ENCODE data around the gene DGKQ. TPM values are rescaled to one million over a fixed set of nuclear protein-coding genes. Genes with fewer than 3 reads are reported as not detected.

DGKQ gene
- total and polyA plus RNA-seq, 2 of the 13 experiments (the other 11 are each of a cell fraction or from before 2014, with no cell fraction given), result 4.5 to 7.2 TPM

DNA sequence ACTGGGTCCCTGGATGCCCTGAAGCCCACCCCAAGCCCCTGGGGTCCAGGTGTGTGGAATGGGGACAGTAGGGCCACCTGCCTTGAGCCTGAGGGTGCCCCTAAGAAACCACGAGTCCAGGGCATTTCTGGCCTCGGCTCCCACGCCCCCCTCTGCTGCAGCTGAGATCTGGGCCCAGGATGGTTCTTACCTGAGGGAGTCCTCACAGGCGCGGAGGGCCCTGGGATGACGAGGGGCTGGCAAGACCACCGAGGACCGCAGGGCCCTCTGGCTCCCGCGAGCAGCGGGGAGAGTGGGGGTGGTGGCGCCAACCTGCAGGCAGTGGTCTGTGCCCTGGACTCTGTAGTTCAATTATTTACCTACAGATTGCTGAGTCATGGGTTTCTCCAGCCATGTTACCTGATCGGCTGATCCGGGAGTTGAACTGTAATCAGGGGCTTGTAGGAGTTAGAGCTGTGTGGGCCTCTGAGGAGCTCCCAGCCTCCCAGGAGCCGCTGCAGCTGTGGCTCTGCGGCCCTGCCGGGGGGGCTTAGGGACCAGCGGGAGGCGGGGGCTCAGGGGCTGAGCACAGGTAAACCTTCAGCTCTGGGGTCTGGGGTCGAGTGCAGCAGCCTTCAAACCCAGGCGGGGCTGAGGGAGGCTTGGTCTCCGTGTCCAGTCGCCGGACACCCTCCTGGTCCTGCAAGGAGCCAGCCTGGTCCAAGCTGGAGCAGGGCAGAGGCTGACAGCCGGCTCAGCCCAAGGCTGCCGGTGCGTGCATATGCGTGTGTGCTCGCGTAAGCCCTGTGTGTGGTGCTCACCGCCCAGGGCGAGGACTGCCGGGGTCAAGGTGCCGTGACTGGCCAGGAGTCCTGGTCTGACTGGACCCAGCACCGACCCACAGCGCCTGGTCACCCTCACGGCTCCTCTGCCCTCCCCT is 20.0 kb upstream of the DGKQ start, which contains the start of gene SLC26A1 (continued):
- TF ChIP-seq ZNF788 (CRISPR knock-in tag; IDR thresholded peaks at IDR 0.05; ENCODE audit: borderline replicate concordance) (peak; percentile 73), BORCS8-MEF2B (CRISPR knock-in tag; IDR thresholded peaks at IDR 0.05) (no peak; the same call in 1 of the 2 replicates), ZNF616 (CRISPR knock-in tag; IDR thresholded peaks at IDR 0.05; ENCODE audit: low read depth) (peak; percentile 39; the same call in 1 of the 2 replicates), NR2F2 (IDR thresholded peaks at IDR 0.05; ENCODE audit: borderline replicate concordance, low read depth) (no peak), SIX1 (CRISPR knock-in tag; IDR thresholded peaks at IDR 0.05; ENCODE audit: borderline replicate concordance) (peak; percentile 80; the same call in 1 of the 2 replicates), ZNF567 (CRISPR knock-in tag; IDR thresholded peaks at IDR 0.05; ENCODE audit: borderline replicate concordance) (no peak), MATR3 (CRISPR knock-in tag; IDR thresholded peaks at IDR 0.05) (no peak), ZSCAN29 (CRISPR knock-in tag; conservative IDR thresholded peaks at IDR 0.05) (no peak; the same call in 1 of the 2 replicates), ZNF605 (CRISPR knock-in tag; IDR thresholded peaks at IDR 0.05) (no peak), CBX1 (IDR thresholded peaks at IDR 0.05; ENCODE audit: low read depth) (peak; percentile 48), YEATS4 (CRISPR knock-in tag; IDR thresholded peaks at IDR 0.05; ENCODE audit: borderline replicate concordance) (peak; percentile 52)
- TF ChIP-seq, protein P1, sequence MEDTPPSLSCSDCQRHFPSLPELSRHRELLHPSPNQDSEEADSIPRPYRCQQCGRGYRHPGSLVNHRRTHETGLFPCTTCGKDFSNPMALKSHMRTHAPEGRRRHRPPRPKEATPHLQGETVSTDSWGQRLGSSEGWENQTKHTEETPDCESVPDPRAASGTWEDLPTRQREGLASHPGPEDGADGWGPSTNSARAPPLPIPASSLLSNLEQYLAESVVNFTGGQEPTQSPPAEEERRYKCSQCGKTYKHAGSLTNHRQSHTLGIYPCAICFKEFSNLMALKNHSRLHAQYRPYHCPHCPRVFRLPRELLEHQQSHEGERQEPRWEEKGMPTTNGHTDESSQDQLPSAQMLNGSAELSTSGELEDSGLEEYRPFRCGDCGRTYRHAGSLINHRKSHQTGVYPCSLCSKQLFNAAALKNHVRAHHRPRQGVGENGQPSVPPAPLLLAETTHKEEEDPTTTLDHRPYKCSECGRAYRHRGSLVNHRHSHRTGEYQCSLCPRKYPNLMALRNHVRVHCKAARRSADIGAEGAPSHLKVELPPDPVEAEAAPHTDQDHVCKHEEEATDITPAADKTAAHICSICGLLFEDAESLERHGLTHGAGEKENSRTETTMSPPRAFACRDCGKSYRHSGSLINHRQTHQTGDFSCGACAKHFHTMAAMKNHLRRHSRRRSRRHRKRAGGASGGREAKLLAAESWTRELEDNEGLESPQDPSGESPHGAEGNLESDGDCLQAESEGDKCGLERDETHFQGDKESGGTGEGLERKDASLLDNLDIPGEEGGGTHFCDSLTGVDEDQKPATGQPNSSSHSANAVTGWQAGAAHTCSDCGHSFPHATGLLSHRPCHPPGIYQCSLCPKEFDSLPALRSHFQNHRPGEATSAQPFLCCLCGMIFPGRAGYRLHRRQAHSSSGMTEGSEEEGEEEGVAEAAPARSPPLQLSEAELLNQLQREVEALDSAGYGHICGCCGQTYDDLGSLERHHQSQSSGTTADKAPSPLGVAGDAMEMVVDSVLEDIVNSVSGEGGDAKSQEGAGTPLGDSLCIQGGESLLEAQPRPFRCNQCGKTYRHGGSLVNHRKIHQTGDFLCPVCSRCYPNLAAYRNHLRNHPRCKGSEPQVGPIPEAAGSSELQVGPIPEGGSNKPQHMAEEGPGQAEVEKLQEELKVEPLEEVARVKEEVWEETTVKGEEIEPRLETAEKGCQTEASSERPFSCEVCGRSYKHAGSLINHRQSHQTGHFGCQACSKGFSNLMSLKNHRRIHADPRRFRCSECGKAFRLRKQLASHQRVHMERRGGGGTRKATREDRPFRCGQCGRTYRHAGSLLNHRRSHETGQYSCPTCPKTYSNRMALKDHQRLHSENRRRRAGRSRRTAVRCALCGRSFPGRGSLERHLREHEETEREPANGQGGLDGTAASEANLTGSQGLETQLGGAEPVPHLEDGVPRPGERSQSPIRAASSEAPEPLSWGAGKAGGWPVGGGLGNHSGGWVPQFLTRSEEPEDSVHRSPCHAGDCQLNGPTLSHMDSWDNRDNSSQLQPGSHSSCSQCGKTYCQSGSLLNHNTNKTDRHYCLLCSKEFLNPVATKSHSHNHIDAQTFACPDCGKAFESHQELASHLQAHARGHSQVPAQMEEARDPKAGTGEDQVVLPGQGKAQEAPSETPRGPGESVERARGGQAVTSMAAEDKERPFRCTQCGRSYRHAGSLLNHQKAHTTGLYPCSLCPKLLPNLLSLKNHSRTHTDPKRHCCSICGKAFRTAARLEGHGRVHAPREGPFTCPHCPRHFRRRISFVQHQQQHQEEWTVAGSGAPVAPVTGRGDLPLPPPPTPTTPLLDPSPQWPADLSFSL (CRISPR knock-in tag; IDR thresholded peaks at IDR 0.05), result no peak
- TF ChIP-seq, protein P2, sequence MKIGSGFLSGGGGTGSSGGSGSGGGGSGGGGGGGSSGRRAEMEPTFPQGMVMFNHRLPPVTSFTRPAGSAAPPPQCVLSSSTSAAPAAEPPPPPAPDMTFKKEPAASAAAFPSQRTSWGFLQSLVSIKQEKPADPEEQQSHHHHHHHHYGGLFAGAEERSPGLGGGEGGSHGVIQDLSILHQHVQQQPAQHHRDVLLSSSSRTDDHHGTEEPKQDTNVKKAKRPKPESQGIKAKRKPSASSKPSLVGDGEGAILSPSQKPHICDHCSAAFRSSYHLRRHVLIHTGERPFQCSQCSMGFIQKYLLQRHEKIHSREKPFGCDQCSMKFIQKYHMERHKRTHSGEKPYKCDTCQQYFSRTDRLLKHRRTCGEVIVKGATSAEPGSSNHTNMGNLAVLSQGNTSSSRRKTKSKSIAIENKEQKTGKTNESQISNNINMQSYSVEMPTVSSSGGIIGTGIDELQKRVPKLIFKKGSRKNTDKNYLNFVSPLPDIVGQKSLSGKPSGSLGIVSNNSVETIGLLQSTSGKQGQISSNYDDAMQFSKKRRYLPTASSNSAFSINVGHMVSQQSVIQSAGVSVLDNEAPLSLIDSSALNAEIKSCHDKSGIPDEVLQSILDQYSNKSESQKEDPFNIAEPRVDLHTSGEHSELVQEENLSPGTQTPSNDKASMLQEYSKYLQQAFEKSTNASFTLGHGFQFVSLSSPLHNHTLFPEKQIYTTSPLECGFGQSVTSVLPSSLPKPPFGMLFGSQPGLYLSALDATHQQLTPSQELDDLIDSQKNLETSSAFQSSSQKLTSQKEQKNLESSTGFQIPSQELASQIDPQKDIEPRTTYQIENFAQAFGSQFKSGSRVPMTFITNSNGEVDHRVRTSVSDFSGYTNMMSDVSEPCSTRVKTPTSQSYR (CRISPR knock-in tag; IDR thresholded peaks at IDR 0.05; ENCODE audit: borderline replicate concordance), result peak; percentile 90
- TF ChIP-seq, protein P3, sequence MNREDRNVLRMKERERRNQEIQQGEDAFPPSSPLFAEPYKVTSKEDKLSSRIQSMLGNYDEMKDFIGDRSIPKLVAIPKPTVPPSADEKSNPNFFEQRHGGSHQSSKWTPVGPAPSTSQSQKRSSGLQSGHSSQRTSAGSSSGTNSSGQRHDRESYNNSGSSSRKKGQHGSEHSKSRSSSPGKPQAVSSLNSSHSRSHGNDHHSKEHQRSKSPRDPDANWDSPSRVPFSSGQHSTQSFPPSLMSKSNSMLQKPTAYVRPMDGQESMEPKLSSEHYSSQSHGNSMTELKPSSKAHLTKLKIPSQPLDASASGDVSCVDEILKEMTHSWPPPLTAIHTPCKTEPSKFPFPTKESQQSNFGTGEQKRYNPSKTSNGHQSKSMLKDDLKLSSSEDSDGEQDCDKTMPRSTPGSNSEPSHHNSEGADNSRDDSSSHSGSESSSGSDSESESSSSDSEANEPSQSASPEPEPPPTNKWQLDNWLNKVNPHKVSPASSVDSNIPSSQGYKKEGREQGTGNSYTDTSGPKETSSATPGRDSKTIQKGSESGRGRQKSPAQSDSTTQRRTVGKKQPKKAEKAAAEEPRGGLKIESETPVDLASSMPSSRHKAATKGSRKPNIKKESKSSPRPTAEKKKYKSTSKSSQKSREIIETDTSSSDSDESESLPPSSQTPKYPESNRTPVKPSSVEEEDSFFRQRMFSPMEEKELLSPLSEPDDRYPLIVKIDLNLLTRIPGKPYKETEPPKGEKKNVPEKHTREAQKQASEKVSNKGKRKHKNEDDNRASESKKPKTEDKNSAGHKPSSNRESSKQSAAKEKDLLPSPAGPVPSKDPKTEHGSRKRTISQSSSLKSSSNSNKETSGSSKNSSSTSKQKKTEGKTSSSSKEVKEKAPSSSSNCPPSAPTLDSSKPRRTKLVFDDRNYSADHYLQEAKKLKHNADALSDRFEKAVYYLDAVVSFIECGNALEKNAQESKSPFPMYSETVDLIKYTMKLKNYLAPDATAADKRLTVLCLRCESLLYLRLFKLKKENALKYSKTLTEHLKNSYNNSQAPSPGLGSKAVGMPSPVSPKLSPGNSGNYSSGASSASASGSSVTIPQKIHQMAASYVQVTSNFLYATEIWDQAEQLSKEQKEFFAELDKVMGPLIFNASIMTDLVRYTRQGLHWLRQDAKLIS (CRISPR knock-in tag; IDR thresholded peaks at IDR 0.05), result 0 out of 2 replicates have a peak, but pooled peaks have one; percentile 27
